Activated CD8-positive, alpha-beta memory T cell treated with anti-CD3 and anti-CD28 coated beads, Interleukin-2, amount 10 ng/mL, durations not matched to agents 7 days and 5 days (primary cell): Measurements from ENCODE around the gene ANAPC16. TPM values are rescaled to one million over a fixed set of nuclear protein-coding genes. Genes with fewer than 3 reads are reported as not detected.
A peak's percentile ranks its signal among the peaks of the same experiment; 100 is the strongest.
"Not testable (repeated sequence)": the region's sequence is repeated elsewhere in the genome, so short reads cannot be mapped to it uniquely, and the experiment has no call there.

Source experiments
- ATAC-seq: fragments of 150-1000 bp; cut with Tn5 transposase; one replicate; pipeline ENCODE4 v1.10.0; 2021; ENCODE audit warnings: moderate library complexity
- CTCF ChIA-PET: fragments of 350-600 bp; sonication (Branson Sonifier 250); formaldehyde crosslinking; loops from one replicate; lab custom pipeline; 2021; ENCODE audit warnings: antibody characterized with exemption; lab: Charles Lee
- DNase-seq: peaks from one replicate; pipeline ENCODE4 v3.0.0-alpha.2; 2020
- H3K27ac Mint-ChIP-seq: one replicate; pipeline ENCODE4 v1.8.0; 2021; ENCODE audit warnings: mild to moderate bottlenecking, mixed read lengths
- H3K27me3 Mint-ChIP-seq: one replicate; pipeline ENCODE4 v1.8.0; 2021; ENCODE audit warnings: mixed read lengths
- H3K36me3 Mint-ChIP-seq: one replicate; pipeline ENCODE4 v1.8.0; 2021; ENCODE audit warnings: mild to moderate bottlenecking, mixed read lengths
- H3K4me1 Mint-ChIP-seq: one replicate; pipeline ENCODE4 v1.8.0; 2021; ENCODE audit warnings: mixed read lengths
- H3K4me3 Mint-ChIP-seq: one replicate; pipeline ENCODE4 v1.8.0; 2021; ENCODE audit warnings: mild to moderate bottlenecking, moderate library complexity, mixed read lengths
- H3K9me3 Mint-ChIP-seq: one replicate; pipeline ENCODE4 v1.8.0; 2022; ENCODE audit warnings: low read depth, mixed read lengths
- total RNA-seq, 2 experiments: library from RNA; stranded (reverse); gene quantifications; one replicate each; pipeline ENCODE4 v1.2.3, GENCODE V29; 2021

ANAPC16 gene
- total RNA-seq, 2 experiments from 2014 or later, result 61.4 to 67.6 TPM

DNA sequence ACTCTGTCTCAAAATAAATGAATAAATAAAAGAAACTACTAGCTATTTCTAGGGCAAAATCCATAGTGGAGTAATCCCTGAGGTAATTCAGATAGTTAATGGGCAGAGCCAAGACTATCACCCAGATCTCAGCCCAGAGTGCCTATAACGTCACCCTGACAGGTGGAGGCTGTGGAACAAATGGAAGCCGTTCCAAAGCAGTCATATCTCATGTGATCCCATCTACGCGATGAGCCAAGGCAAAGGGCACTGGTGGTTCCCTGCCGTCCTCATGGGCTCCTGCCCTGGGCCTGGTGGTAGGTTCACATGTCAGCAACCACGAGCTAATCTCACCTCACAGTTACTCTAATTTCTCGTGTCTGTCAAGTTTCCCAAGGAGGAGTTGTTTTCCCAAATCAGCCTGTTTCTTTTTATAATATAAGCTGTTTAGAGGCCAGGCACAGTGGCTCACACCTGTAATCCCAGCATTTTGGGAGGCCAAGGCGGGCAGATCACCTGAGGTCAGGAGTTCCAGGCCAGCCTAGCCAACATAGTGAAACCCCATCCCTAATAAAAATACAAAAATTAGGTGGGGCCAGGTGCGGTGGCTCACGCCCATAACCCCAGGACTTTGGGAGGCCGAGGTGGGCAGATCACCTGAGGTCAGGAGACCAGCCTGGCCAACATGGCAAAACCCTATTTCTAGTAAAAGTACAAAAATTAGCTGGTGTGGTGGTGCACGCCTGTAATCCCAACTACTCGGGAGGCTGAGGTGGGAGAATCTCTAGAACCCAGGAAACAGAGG lies 22.8 kb downstream of the ANAPC16 start:
- ATAC-seq (no peak), DNase-seq (no peak)
- no peak overlapping the region for H3K4me3 Mint-ChIP-seq
- CTCF ChIA-PET, result interaction anchor here (0.6 to 2.7 kb wide), 3 partner anchors 16 to 97 kb away, joined by 3 to 15 read pairs (median 3); no protein-coding TSS in a partner anchor
- no peaks in the 10 kb centered on the region for H3K9me3 Mint-ChIP-seq
- H3K27me3 Mint-ChIP-seq, result no peaks in the 10 kb centered on the region
- H3K36me3 Mint-ChIP-seq, result peaks cover 22% of the 10 kb centered on the region
- H3K4me1 Mint-ChIP-seq, result peaks cover 15% of the 10 kb centered on the region
- no peak overlapping the region for H3K27ac Mint-ChIP-seq

DNA sequence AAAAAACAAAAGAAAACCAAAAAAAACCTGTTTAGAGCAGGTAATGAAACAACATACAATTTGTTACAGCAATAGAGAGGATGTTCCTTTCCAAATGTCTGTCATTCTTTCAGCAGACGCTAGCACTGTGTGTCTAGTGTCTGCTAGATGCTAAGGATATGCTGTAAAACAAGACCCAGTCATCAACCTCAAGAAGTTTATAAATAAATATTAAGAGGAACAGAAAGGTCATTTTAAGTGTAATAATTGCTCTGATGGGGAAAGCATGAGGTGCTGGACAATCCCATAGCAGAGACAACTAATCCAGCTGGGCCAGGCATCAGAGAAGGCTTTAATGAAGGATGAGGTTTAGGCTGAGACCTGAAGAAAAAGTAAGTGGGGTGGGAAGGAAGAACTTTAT lies 23.6 kb downstream of the ANAPC16 start:
- H3K36me3 Mint-ChIP-seq, result peaks cover 17% of the 10 kb centered on the region
- CTCF ChIA-PET, result interaction anchor here (0.6 kb wide), 1 partner anchor 18 kb away, joined by 3 read pairs; no protein-coding TSS in a partner anchor
- ATAC-seq (no peak), DNase-seq (no peak)
- H3K4me1 Mint-ChIP-seq, result peaks cover 22% of the 10 kb centered on the region
- H3K4me3 Mint-ChIP-seq, result no peak overlapping the region
- H3K27ac Mint-ChIP-seq, result no peak overlapping the region
- no peaks in the 10 kb centered on the region for H3K27me3 Mint-ChIP-seq
- no peaks in the 10 kb centered on the region for H3K9me3 Mint-ChIP-seq

DNA sequence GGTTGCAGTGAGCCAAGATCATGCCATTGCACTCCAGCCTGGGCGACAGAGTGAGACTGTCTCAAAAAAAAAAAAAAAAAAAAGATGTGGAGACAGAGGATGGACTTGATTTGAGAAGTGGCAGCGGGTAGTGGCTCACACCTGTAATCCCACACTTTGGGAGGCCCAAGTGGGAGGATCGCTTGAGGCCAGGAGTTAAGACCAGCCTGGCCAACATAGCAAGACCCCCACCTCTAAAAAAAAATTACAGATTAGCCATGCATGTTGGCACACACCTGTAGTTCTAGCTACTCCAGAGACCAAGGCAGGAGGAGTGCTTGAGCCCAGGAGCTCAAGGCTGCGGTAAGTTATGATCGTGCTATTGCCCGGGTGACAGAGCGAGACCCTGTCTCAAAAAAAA lies 24.6 kb downstream of the ANAPC16 start:
- H3K27me3 Mint-ChIP-seq, result no peaks in the 10 kb centered on the region
- CTCF ChIA-PET, result interaction anchor here (0.7 to 1.0 kb wide), 3 partner anchors 11 to 95 kb away, joined by 3 to 5 read pairs (median 4); no protein-coding TSS in a partner anchor
- DNase-seq (no peak), ATAC-seq (no peak)
- no peak overlapping the region for H3K4me3 Mint-ChIP-seq
- H3K9me3 Mint-ChIP-seq, result no peaks in the 10 kb centered on the region
- peaks cover 14% of the 10 kb centered on the region for H3K36me3 Mint-ChIP-seq
- no peak overlapping the region for H3K27ac Mint-ChIP-seq
- peaks cover 30% of the 10 kb centered on the region for H3K4me1 Mint-ChIP-seq

DNA sequence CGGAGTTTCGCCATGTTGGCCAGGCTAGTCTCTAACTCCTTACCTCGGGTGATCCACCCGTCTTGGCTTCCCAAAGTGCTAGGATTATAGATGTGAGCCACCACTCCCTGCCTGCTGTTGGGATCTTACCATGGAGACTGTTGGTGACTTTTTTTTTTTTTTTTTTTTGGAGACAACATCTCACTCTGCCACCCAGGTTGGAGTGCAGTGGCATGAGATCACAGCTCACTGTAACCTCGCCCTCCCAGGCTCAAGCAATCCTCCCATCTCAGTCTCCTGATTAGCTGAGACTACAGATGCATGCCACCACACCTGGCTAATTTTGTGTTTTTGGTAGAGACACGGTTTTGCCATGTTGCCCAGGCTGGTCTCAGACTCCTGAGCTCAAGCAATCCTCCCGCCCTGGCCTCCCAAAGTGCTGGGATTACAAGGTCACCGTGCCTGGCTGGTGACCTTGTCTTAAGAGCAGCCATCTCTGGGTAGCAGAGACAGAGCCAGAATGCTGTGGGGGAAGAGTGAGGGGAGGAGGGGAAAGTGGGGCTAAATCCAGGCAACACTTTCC lies 26.0 kb downstream of the ANAPC16 start:
- Mint-ChIP-seq H3K4me1 (peaks cover 41% of the 10 kb centered on the region), H3K36me3 (peaks cover 4% of the 10 kb centered on the region), H3K27me3 (no peaks in the 10 kb centered on the region), H3K27ac (no peak overlapping the region), H3K9me3 (no peaks in the 10 kb centered on the region), H3K4me3 (no peak overlapping the region)
- CTCF ChIA-PET, result interaction anchor here (0.8 to 7.5 kb wide), 2 partner anchors 64 to 94 kb away, joined by 3 to 50 read pairs; no protein-coding TSS in a partner anchor
- no peak for ATAC-seq
- no peak for DNase-seq

DNA sequence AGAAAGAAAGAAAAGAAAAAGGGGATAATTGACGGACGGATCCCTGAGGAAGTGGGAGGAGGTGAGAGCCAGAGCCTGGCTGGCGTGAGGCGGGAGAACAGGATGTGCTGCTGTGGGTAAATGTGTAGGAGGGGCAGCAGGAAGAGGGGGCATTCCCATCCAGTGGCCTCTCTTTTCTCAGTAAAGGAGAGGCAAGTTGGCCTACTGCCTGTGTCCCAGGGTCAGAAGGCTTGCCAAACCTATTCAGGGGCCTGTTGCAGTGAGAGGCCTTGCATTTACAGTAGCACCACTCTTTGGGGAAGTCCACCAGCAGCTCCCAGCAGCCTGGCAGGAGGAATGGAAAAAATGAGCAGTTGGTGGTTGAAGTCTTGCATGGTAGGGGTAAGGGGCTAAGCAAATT lies 26.9 kb downstream of the ANAPC16 start:
- DNase-seq (no peak), ATAC-seq (no peak)
- Mint-ChIP-seq H3K27me3 (no peaks in the 10 kb centered on the region), H3K4me3 (no peak overlapping the region), H3K36me3 (peaks cover 2% of the 10 kb centered on the region), H3K9me3 (no peaks in the 10 kb centered on the region), H3K27ac (peak overlapping the region; percentile 13), H3K4me1 (peaks cover 50% of the 10 kb centered on the region)
- CTCF ChIA-PET, result interaction anchor here (0.8 to 7.5 kb wide), 3 partner anchors 13 to 93 kb away, joined by 3 to 50 read pairs (median 5); no protein-coding TSS in a partner anchor

DNA sequence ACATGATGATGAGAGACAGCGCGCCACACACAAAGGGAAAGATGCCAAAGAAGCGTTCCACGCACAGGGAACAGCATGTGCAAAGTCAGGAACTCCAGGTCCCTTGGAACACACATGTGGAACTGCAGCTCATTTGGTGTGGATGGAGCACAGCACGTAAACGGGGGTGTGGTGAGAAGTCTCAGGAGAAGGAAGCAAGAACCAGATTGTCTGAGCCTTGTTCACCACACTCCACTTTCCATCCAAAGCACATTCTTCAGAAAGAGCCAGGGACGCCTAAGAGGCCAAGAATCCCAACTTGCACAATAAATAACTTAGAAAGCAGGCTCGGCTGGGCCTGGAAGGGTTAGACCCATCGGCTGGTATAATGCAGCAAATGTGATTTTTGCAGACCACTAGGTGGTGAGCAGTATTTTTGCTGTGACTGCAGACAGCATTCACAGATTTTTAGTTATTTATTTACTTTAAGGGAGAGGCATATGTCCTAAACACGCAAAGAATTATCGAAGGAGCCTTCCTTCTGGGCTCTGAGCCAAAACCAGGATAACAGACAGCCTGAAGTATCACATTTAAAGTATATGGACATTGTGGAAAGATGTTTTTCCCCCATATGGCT lies 28.1 kb downstream of the ANAPC16 start:
- peak overlapping the region; percentile 74 for H3K27ac Mint-ChIP-seq
- H3K9me3 Mint-ChIP-seq, result no peaks in the 10 kb centered on the region
- no peaks in the 10 kb centered on the region for H3K27me3 Mint-ChIP-seq
- DNase-seq (no peak), ATAC-seq (no peak)
- H3K36me3 Mint-ChIP-seq, result no peaks in the 10 kb centered on the region
- peaks cover 63% of the 10 kb centered on the region for H3K4me1 Mint-ChIP-seq
- CTCF ChIA-PET, result interaction anchor here (1.0 to 7.5 kb wide), 4 partner anchors 15 to 92 kb away, joined by 3 to 50 read pairs (median 4); no protein-coding TSS in a partner anchor
- no peak overlapping the region for H3K4me3 Mint-ChIP-seq

DNA sequence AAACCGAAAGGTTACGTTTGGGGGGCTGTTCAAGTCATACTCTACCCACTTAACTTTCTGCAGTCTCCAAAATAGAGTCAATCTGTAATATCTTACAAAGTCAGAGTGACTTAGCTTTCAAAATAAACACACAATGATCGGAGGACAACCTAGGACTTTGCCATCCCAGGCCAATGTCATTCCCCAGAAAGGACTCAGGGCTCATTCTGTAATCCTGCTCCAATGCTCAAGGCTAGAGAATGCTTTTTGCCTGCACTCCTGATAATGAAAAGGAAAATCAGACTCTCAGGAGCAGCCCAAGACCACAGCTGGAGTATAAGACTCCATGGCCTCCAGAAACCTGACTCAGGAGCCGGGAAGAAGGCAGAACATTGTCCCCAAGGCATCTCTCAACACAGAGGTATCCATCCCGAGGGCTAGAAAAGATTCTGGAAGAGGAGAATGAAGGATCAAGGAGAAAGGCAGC lies 28.8 kb downstream of the ANAPC16 start:
- H3K36me3 Mint-ChIP-seq, result no peaks in the 10 kb centered on the region
- H3K4me3 Mint-ChIP-seq, result no peak overlapping the region
- no peaks in the 10 kb centered on the region for H3K9me3 Mint-ChIP-seq
- H3K27me3 Mint-ChIP-seq, result no peaks in the 10 kb centered on the region
- ATAC-seq, result no peak
- CTCF ChIA-PET, result interaction anchor here (1.0 to 7.5 kb wide), 4 partner anchors 16 to 91 kb away, joined by 3 to 50 read pairs (median 7); no protein-coding TSS in a partner anchor
- peaks cover 65% of the 10 kb centered on the region for H3K4me1 Mint-ChIP-seq
- DNase-seq, result no peak
- H3K27ac Mint-ChIP-seq, result peak overlapping the region; percentile 74

DNA sequence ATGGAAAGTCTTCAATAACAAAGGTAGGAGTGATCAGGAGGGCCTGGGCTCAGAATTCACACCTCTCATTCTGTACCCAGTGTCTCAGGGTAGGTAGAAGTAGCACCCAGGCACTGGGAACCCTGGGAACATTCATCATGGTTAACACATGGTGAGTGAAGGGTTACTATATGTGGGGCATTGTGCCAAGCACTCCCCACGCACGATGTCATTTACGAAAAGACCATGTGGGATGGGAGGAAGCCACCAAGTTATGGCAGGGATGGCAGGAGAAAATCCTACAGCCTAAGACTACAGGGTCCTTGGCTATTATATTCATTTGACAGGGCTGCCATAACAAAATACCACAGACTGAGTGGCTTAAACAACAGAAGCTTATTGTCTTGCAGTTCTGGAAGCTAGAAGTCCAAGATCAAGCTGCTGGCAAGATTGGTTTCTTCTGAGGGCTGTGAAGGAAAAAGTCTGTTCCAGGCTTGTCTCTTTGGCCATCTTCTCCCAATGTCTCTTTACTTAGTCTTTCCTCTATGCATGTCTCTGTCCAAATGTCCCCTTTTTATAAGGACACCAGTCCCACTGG lies 30.2 kb downstream of the ANAPC16 start:
- ATAC-seq, result no peak
- Mint-ChIP-seq H3K4me1 (peaks cover 76% of the 10 kb centered on the region), H3K9me3 (no peaks in the 10 kb centered on the region), H3K36me3 (no peaks in the 10 kb centered on the region), H3K4me3 (no peak overlapping the region), H3K27me3 (no peaks in the 10 kb centered on the region), H3K27ac (peak overlapping the region; percentile 63)
- CTCF ChIA-PET, result interaction anchor here (1.0 to 7.5 kb wide), 7 partner anchors 14 to 197 kb away, joined by 3 to 55 read pairs (median 5); partner anchors contain the start of genes ANAPC16 and ASCC1
- no peak for DNase-seq

DNA sequence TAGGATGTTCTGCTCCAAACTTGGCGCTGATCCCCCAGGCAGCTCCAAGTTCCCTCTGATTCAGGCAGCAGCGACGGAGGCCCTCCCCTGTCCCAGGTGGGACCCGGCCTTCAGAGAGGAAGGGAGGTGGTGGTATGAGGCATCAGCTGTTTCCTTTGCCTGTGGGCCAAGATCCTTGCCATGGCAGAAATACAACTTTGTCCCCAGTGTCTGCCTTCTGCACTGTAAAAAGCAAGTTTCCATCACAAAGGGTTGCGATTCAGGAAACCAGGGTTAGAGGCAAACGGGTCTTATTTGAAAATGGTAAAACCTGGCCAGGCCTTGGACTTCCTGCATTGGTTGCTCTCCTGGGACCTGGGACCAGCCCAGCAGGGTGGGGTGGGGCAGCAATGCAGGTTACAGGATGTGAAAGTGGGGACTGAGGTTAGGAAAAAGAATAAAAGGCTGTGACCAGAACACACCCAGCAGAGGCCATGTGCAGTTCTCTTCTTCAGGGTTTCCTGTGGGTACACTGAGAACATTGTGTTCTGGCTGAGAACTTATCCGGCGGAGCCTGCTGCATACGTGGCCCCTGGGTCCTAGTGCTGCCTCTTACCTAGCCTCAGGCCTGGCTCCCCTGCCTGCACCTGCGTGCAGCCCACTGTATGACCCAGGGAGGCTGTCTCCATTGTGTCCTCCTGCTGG lies 32.8 kb downstream of the ANAPC16 start:
- H3K4me1 Mint-ChIP-seq, result peaks cover 76% of the 10 kb centered on the region
- peak overlapping the region; percentile 69 for H3K4me3 Mint-ChIP-seq
- CTCF ChIA-PET, result interaction anchor here (0.8 to 7.5 kb wide), 24 partner anchors 11 to 200 kb away, joined by 3 to 55 read pairs (median 5); partner anchors contain the start of genes ASCC1 and DDIT4
- H3K27me3 Mint-ChIP-seq, result no peaks in the 10 kb centered on the region
- H3K9me3 Mint-ChIP-seq, result no peaks in the 10 kb centered on the region
- ATAC-seq (peak; percentile 91), DNase-seq (peak; percentile 93)
- H3K27ac Mint-ChIP-seq, result peak overlapping the region; percentile 92
- no peaks in the 10 kb centered on the region for H3K36me3 Mint-ChIP-seq

DNA sequence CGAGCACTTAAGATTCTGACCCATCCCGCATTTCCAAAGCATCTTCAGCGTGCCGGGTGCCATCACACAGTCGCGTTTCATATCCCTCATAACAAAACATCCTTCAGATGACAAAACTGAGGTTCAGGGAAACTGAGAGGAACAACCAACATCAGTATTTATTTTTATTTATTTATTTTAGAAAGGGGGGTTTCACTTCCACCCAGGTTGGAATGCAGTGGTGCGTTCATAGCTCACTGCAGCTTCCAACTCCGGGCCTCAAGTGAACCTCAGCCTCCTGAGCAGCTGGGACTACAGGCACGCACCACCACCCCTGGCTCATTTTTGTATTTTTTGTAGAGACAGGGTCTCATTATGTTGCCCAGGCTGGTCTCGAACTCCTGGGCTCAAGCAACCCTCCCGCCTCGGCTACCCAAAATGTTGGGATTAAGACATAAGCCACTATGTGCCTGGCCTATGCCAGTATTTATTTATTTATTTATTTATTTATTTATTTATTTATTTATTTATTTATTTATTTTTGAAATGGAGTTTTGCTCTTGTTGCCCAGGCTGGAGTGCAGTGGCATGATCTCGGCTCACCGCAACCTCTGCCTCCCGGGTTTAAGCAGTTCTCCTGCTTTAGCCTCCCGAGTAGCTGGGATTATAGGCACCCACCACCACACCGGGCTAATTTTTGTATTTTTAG lies 33.5 kb downstream of the ANAPC16 start:
- not testable (repeated sequence) for H3K27me3 Mint-ChIP-seq, H3K9me3 Mint-ChIP-seq, DNase-seq, H3K36me3 Mint-ChIP-seq, ATAC-seq
- Mint-ChIP-seq H3K4me3 (peak overlapping the region; percentile 69), H3K4me1 (peaks cover 72% of the 10 kb centered on the region), H3K27ac (peak overlapping the region; percentile 92)
- CTCF ChIA-PET, result interaction anchor here (1.1 to 6.6 kb wide), 4 partner anchors 11 to 93 kb away, joined by 3 to 55 read pairs (median 6); no protein-coding TSS in a partner anchor

DNA sequence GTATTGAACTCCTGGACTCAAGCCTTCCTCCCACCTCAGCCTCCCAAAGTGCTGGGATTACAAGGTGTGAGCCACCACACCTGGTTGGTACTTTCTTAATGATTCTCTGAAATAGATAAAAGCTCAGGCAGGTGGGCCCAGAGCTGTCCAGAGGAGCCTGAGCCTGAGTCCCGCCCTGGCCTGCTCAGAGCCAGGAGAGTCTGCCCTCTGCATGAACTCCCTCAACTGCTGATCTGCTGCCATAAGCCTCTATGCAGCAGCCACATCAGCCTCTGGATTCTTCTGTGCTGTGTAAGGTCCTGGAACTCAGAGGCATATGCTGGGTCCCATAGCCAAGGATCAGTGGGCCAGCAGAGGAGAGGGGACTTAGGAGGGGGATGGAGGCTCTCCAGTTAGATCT lies 34.9 kb downstream of the ANAPC16 start:
- peak overlapping the region; percentile 70 for H3K27ac Mint-ChIP-seq
- DNase-seq (no peak), ATAC-seq (no peak)
- H3K27me3 Mint-ChIP-seq, result no peaks in the 10 kb centered on the region
- H3K4me1 Mint-ChIP-seq, result peaks cover 70% of the 10 kb centered on the region
- no peaks in the 10 kb centered on the region for H3K9me3 Mint-ChIP-seq
- peak overlapping the region; percentile 9 for H3K4me3 Mint-ChIP-seq
- no peaks in the 10 kb centered on the region for H3K36me3 Mint-ChIP-seq
- CTCF ChIA-PET, result interaction anchor here (0.6 to 11.6 kb wide), 4 partner anchors 9 to 85 kb away, joined by 3 to 94 read pairs (median 29); no protein-coding TSS in a partner anchor

DNA sequence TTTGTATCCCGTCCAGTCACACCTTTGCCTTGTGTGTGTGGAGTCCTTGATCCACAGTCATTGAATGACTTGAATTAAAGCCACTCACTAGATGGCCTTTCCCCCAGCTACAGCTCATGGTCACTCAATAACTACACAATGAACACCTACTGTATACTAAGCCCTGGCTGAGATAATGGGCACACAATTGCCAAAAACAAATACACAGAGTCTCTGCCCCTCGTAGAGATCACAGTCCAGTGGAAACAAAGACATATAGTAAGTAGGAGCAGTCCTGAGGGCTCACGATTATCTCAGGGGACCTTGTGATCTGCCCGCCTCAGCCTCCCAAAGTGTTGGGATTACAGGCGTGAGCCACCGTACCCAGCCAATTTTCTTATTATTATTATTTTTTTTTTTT lies 35.8 kb downstream of the ANAPC16 start:
- H3K4me1 Mint-ChIP-seq, result peaks cover 68% of the 10 kb centered on the region
- no peaks in the 10 kb centered on the region for H3K9me3 Mint-ChIP-seq
- H3K36me3 Mint-ChIP-seq, result no peaks in the 10 kb centered on the region
- CTCF ChIA-PET, result interaction anchor here (0.6 to 11.6 kb wide), 4 partner anchors 8 to 84 kb away, joined by 3 to 94 read pairs (median 29); no protein-coding TSS in a partner anchor
- H3K27ac Mint-ChIP-seq, result peak overlapping the region; percentile 22
- H3K4me3 Mint-ChIP-seq, result no peak overlapping the region
- DNase-seq, result no peak
- no peaks in the 10 kb centered on the region for H3K27me3 Mint-ChIP-seq
- ATAC-seq, result no peak
